ENCODE data around the gene ATP5PD. TPM values are rescaled to one million over a fixed set of nuclear protein-coding genes. Genes with fewer than 3 reads are reported as not detected.

ATP5PD gene
- total and polyA plus RNA-seq, 7 donors: 303 to 726 (median 480) TPM

GRCh38 chr17:75005291-75005690, 41.5 kb downstream of the ATP5PD start:
- no peak for DNase-seq

DNA sequence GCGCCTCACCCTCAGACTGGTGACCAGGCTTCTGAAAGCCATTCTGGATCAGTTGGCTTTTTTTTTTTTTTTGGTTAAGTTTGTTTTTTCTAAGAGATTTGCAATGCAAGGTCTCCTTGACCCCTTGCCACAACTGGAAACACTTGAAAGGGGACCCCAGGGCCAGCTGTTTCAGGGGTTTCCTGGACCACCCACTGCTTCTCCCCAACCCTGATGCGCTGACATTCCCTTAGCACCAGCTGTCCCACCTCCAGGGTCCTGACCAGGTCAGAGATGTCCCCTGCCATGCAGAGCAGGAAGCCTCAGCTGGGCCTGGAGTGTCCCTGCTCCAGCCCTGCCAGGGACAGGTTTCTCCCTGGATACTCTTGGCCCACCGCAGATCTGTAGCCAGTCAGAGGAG, 42.4 kb downstream of the ATP5PD start:
- no peak overlapping the region for H3K4me3 ChIP-seq
- peaks cover 19 to 53% (median 30%) of the 10 kb centered on the region in 4 donors for H3K36me3 ChIP-seq
- H3K27me3 ChIP-seq: no peaks in the 10 kb centered on the region
- no peaks in the 10 kb centered on the region for H3K9me3 ChIP-seq
- no peak overlapping the region for H3K27ac ChIP-seq
- WGBS, 2 donors: 97 to 98% methylated on average over 3 of the region's 3 CpGs
- TF ChIP-seq CTCF (IDR thresholded peaks at IDR 0.05): no peak
- no peak for TF ChIP-seq POLR2A (IDR thresholded peaks at IDR 0.05)
- no peak for DNase-seq
- H3K4me1 ChIP-seq: no peaks in the 10 kb centered on the region
- intact Hi-C loops (cut with DNase I): no loop called here

More at GRCh38 chr17:75005291-75005690, 41.5 kb downstream of the ATP5PD start:
- Histone ChIP-seq H3K4me3 (no peak overlapping the region), H3K4me1 (peaks cover 0 to 3% (median under 1%) of the 10 kb centered on the region in 4 donors), H3K27me3 (no peaks in the 10 kb centered on the region), H3K9me3 (no peaks in the 10 kb centered on the region), H3K36me3 (peaks cover 19 to 46% (median 27%) of the 10 kb centered on the region in 4 donors), H3K27ac (no peak overlapping the region)
- WGBS, 2 donors: 92 to 94% methylated on average over 8 of the region's 8 CpGs
- TF ChIP-seq POLR2A (IDR thresholded peaks at IDR 0.05) (no peak), EP300 (IDR thresholded peaks at IDR 0.05) (no peak), POLR2AphosphoS5 (IDR thresholded peaks at IDR 0.05) (no peak), CTCF (IDR thresholded peaks at IDR 0.05) (no peak)
- intact Hi-C loops (cut with DNase I): no loop called here

DNA sequence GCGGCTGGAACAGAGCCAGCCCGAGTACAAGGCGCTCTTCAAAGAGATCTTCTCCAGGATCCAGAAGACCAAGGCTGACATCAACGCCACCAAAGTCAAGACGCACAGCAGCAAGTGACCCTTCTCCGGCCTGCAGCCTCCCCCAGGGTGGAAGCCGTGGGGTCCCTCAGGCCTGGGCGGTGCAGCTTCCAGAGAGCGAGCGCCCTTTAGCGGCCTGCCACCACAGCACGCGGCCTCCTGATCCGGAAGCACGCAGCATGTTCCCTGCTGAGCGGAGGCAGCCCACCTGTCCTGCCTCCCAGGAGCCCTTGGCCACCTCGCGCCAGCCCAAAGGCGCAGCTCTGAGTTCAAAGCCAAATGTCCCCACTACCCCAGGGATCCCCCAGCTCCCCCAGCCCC, 42.8 kb downstream of the ATP5PD start:
- H3K4me3 ChIP-seq: no peak overlapping the region
- no peaks in the 10 kb centered on the region for H3K4me1 ChIP-seq
- DNase-seq: no peak
- intact Hi-C loops (cut with DNase I): no loop called here
- H3K27ac ChIP-seq: no peak overlapping the region
- TF ChIP-seq EP300 (IDR thresholded peaks at IDR 0.05) (no peak), CTCF (IDR thresholded peaks at IDR 0.05) (no peak), POLR2AphosphoS5 (IDR thresholded peaks at IDR 0.05) (no peak), POLR2A (IDR thresholded peaks at IDR 0.05) (no peak)
- H3K9me3 ChIP-seq: no peaks in the 10 kb centered on the region
- peaks cover 19 to 54% (median 31%) of the 10 kb centered on the region in 4 donors for H3K36me3 ChIP-seq
- H3K27me3 ChIP-seq: no peaks in the 10 kb centered on the region
- 96 to 97% methylated on average over 19 of the region's 19 CpGs for WGBS, 2 donors

DNA sequence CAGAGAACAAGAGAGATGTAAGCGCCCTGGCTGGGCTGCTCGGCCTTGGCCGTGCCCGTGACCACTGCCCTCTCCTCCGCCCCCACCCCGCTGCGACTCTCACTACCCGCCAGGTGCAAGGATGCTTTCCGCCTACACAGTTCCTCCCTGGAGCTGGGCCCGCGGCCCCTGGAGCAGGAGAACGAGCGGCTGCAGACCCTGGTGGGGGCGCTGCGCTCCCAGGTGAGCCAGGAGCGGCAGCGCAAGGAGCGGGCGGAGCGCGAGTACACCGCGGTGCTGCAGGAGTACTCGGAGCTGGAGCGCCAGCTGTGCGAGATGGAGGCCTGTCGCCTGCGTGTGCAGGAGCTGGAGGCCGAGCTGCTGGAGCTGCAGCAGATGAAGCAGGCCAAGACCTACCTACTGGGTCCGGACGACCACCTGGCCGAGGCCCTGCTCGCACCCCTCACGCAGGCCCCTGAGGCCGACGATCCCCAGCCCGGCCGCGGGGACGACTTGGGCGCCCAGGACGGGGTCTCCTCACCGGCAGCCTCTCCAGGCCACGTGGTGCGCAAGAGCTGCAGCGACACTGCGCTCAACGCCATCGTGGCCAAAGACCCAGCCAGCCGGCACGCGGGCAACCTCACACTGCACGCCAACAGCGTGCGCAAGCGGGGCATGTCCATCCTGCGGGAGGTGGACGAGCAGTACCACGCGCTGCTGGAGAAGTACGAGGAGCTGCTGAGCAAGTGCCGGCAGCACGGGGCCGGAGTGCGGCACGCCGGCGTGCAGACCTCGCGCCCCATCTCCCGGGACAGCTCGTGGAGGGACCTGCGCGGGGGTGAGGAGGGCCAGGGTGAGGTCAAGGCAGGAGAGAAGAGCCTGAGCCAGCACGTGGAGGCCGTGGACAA, 43.5 kb downstream of the ATP5PD start:
- Histone ChIP-seq H3K4me3 (no peak overlapping the region), H3K9me3 (no peaks in the 10 kb centered on the region), H3K27me3 (no peaks in the 10 kb centered on the region), H3K27ac (no peak overlapping the region), H3K36me3 (peaks cover 19 to 54% (median 31%) of the 10 kb centered on the region in 4 donors), H3K4me1 (no peaks in the 10 kb centered on the region)
- intact Hi-C loops (cut with DNase I): no loop called here
- TF ChIP-seq CTCF (IDR thresholded peaks at IDR 0.05) (no peak), POLR2AphosphoS5 (IDR thresholded peaks at IDR 0.05) (no peak), POLR2A (IDR thresholded peaks at IDR 0.05) (no peak), EP300 (IDR thresholded peaks at IDR 0.05) (no peak)
- no peak for DNase-seq
- 94 to 95% methylated on average over 76 of the region's 76 CpGs for WGBS, 2 donors

Data from sigmoid colon (tissue), 7 donors.